Peyer's patch (tissue), 4 donors: ENCODE results near the gene NOS1AP.

ENCODE experiments used
- CTCF ChIP-seq, 6 experiments: fragments of 450-650 bp in 4 of 6; fragments of 200-600 bp in 2 of 6; sonication (generic) in 1 of 6; IDR thresholded peaks; one replicate each; pipeline ENCODE4 v1.5.1; 2017 to 2019; ENCODE audit warnings: antibody characterized with exemption in 6 of 6, mild to moderate bottlenecking in 3 of 6, moderate library complexity in 1 of 6
- POLR2A ChIP-seq, 2 donors: fragments of 450-650 bp; IDR thresholded peaks; one replicate each; pipeline ENCODE4 v1.5.1; 2017; ENCODE audit warnings: antibody characterized with exemption in 2 of 2, mild to moderate bottlenecking in 2 of 2, moderate library complexity in 2 of 2

GRCh38 chr1:162085991-162086390 is 16.5 kb downstream of the NOS1AP start:
- TF ChIP-seq CTCF (IDR thresholded peaks at IDR 0.05), result no peak
- no peak for TF ChIP-seq POLR2A (IDR thresholded peaks at IDR 0.05)
